SHP77 (cell line): Measurements from ENCODE around the gene DUSP7.

Experiments
- DNase-seq, 2 experiments: peaks; one replicate each; lab custom pipeline; 2025; lab: John Stamatoyannopoulos, UW

The DUSP7 gene

GRCh38 chr3:52086976-52087663 is 30.7 kb upstream of the DUSP7 start:
- no peak for DNase-seq

GRCh38 chr3:52086461-52086860 is 30.1 kb upstream of the DUSP7 start:
- no peak for DNase-seq

GRCh38 chr3:52085681-52086282 is 29.4 kb upstream of the DUSP7 start:
- DNase-seq = no peak

- no peak for DNase-seq
These were observed 28.7 kb upstream of the DUSP7 start for GRCh38 chr3:52084954-52085680.

GRCh38 chr3:52084216-52084945 is 28.0 kb upstream of the DUSP7 start:
- DNase-seq = no peak

- no peak for DNase-seq
These were observed 27.3 kb upstream of the DUSP7 start for GRCh38 chr3:52083556-52084087.

GRCh38 chr3:52082951-52083350 is 26.6 kb upstream of the DUSP7 start:
- DNase-seq = no peak

- no peak for DNase-seq
These were observed 24.7 kb upstream of the DUSP7 start for GRCh38 chr3:52080830-52081719.

- no peak for DNase-seq
These were observed 23.6 kb upstream of the DUSP7 start for GRCh38 chr3:52079958-52080357.

GRCh38 chr3:52078781-52079560 is 22.6 kb upstream of the DUSP7 start:
- no peak for DNase-seq

GRCh38 chr3:52077925-52078324 is 21.6 kb upstream of the DUSP7 start:
- no peak for DNase-seq

- no peak for DNase-seq
These were observed 20.8 kb upstream of the DUSP7 start for GRCh38 chr3:52076896-52077780.

- no peak for DNase-seq
These were observed 17.1 kb upstream of the DUSP7 start for GRCh38 chr3:52073490-52073889.

- no peak for DNase-seq
These were observed 16.1 kb upstream of the DUSP7 start for GRCh38 chr3:52072471-52072870.

- DNase-seq = no peak
These were observed 15.6 kb upstream of the DUSP7 start for GRCh38 chr3:52072020-52072419.

- no peak for DNase-seq
These were observed 14.6 kb upstream of the DUSP7 start for GRCh38 chr3:52070724-52071621.

- DNase-seq = no peak
These were observed 13.5 kb upstream of the DUSP7 start for GRCh38 chr3:52069855-52070254.

- DNase-seq = no peak
These were observed 12.8 kb upstream of the DUSP7 start for GRCh38 chr3:52069135-52069534.
